Nephron (organoid): ENCODE results near the gene EGR1.

Experiments used
- H3K27ac Mint-ChIP-seq, 3 experiments: 2 replicates each; pipeline ENCODE4 v1.8.0; 2020; ENCODE audit warnings: mixed read lengths in 3 of 3, mild to moderate bottlenecking in 2 of 3, moderate library complexity in 1 of 3
- H3K27me3 Mint-ChIP-seq: 2 replicates; pipeline ENCODE4 v1.8.0; 2021; ENCODE audit warnings: low read depth, mild to moderate bottlenecking, moderate library complexity, mixed read lengths
- H3K36me3 Mint-ChIP-seq: 2 replicates; pipeline ENCODE4 v1.8.0; 2020; ENCODE audit warnings: low read depth, mixed read lengths
- H3K4me1 Mint-ChIP-seq: 2 replicates; pipeline ENCODE4 v1.8.0; 2020; ENCODE audit warnings: mixed read lengths
- H3K4me3 Mint-ChIP-seq, 3 experiments: 2 replicates each; pipeline ENCODE4 v1.8.0; 2020; ENCODE audit warnings: mild to moderate bottlenecking in 3 of 3, mixed read lengths in 3 of 3, moderate library complexity in 2 of 3
- H3K9me3 Mint-ChIP-seq: 2 replicates; pipeline ENCODE4 v1.8.0; 2020; ENCODE audit warnings: mixed read lengths
- TF ChIP-seq, protein P1 (sequence below), 3 experiments: fragments of 200-600 bp; sonication (generic); IDR thresholded peaks; one replicate each; pipeline ENCODE4 v1.5.0; 2021; ENCODE audit warnings: antibody characterized with exemption in 3 of 3; ENCODE audit not compliant: unreplicated experiment in 3 of 3

EGR1 gene

DNA sequence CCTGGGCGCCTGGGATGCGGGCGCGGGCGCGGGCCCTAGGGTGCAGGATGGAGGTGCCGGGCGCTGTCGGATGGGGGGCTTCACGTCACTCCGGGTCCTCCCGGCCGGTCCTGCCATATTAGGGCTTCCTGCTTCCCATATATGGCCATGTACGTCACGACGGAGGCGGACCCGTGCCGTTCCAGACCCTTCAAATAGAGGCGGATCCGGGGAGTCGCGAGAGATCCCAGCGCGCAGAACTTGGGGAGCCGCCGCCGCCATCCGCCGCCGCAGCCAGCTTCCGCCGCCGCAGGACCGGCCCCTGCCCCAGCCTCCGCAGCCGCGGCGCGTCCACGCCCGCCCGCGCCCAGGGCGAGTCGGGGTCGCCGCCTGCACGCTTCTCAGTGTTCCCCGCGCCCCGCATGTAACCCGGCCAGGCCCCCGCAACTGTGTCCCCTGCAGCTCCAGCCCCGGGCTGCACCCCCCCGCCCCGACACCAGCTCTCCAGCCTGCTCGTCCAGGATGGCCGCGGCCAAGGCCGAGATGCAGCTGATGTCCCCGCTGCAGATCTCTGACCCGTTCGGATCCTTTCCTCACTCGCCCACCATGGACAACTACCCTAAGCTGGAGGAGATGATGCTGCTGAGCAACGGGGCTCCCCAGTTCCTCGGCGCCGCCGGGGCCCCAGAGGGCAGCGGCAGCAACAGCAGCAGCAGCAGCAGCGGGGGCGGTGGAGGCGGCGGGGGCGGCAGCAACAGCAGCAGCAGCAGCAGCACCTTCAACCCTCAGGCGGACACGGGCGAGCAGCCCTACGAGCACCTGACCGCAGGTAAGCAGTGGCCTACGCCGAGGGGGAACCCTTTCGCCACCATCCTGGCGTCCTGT is at the start of gene EGR1:
EGR1 (plus strand) TSS at position 219 of the 864 bp plus-strand sequence; CDS start at position 502, 283 bp downstream.
- Mint-ChIP-seq H3K27ac (peak within 1 kb of the TSS; percentile 94 to 98 (median 96)), H3K27me3 (peaks cover 29% of the 10 kb centered on the region), H3K4me1 (peaks cover 32% of the 10 kb centered on the region), H3K9me3 (no peaks in the 10 kb centered on the region), H3K4me3 (peak within 1 kb of the TSS; percentile 88 to 93 (median 92)), H3K36me3 (peaks cover 25% of the 10 kb centered on the region)
- TF ChIP-seq, protein P1, sequence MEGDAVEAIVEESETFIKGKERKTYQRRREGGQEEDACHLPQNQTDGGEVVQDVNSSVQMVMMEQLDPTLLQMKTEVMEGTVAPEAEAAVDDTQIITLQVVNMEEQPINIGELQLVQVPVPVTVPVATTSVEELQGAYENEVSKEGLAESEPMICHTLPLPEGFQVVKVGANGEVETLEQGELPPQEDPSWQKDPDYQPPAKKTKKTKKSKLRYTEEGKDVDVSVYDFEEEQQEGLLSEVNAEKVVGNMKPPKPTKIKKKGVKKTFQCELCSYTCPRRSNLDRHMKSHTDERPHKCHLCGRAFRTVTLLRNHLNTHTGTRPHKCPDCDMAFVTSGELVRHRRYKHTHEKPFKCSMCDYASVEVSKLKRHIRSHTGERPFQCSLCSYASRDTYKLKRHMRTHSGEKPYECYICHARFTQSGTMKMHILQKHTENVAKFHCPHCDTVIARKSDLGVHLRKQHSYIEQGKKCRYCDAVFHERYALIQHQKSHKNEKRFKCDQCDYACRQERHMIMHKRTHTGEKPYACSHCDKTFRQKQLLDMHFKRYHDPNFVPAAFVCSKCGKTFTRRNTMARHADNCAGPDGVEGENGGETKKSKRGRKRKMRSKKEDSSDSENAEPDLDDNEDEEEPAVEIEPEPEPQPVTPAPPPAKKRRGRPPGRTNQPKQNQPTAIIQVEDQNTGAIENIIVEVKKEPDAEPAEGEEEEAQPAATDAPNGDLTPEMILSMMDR (IDR thresholded peaks at IDR 0.05; ENCODE audit: unreplicated experiment in 3 of 3): no peak

DNA sequence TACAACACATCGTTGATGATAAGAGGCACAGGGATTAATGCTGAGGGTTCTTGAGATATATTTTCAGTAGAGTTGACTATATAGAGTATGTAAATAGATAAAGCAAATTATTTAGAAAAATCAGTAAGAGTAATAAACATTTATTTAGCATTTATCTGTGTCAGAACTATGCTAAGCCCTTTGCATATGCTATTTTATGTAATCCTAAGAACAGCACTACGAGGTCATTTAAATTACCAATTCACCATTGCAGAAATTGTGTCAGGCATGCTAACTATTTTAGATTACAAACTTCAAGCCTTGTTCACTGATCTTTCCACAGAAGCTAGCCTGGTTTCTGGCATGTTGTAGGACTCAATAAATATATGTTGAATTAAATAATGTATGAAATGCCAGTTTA is 46.8 kb upstream of the EGR1 start:
- H3K4me3 Mint-ChIP-seq: no peak overlapping the region
- no peaks in the 10 kb centered on the region for H3K9me3 Mint-ChIP-seq
- no peaks in the 10 kb centered on the region for H3K27me3 Mint-ChIP-seq
- no peak overlapping the region for H3K27ac Mint-ChIP-seq
- TF ChIP-seq, protein P1 (IDR thresholded peaks at IDR 0.05; ENCODE audit: unreplicated experiment in 3 of 3): no peak
- H3K4me1 Mint-ChIP-seq: no peaks in the 10 kb centered on the region
- peaks cover 75% of the 10 kb centered on the region for H3K36me3 Mint-ChIP-seq

DNA sequence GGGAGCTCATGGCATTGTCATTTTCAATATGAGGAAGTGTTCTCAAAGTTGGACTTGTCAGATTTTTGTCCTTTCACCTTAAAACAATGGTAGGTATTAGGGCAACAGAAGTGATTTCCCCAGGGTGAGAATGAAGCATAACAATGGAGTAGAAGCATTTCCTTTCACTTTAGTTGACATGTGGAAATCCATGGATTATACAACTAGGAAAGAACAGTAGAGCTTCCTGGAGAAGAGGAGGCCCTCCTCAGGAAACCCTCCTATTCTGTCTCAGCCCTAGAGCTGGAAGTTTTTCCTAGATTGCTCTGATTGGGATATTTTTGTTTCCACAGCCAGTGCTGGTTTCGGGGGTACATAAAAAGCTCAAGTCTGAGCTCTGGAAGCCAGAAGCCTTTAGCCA is 40.2 kb upstream of the EGR1 start:
- H3K27me3 Mint-ChIP-seq: no peaks in the 10 kb centered on the region
- TF ChIP-seq, protein P1 (IDR thresholded peaks at IDR 0.05; ENCODE audit: unreplicated experiment in 3 of 3): no peak
- H3K27ac Mint-ChIP-seq: no peak overlapping the region
- H3K36me3 Mint-ChIP-seq: peaks cover 79% of the 10 kb centered on the region
- H3K4me3 Mint-ChIP-seq: no peak overlapping the region
- no peaks in the 10 kb centered on the region for H3K4me1 Mint-ChIP-seq
- H3K9me3 Mint-ChIP-seq: no peaks in the 10 kb centered on the region

DNA sequence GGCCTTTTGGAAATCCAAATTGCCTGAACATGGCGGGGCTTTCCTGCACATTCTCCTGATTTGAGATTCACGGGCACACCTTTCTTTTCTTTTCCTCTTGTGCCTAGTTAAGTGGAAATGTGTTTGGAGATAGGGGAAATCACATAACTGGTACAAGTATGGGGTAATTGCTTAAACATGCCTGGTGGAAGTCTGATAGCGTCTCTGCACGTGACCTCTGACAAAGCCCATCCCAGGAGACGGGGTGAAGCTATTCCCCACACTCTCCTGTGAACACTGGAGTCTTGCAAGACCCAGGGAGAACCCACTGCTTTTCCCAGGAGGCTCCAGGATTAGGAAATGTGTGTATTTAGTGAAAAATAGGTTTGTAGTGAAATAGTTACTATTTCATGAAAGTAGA is 29.3 kb upstream of the EGR1 start:
- Mint-ChIP-seq H3K9me3 (no peaks in the 10 kb centered on the region), H3K36me3 (peaks cover 51% of the 10 kb centered on the region), H3K27me3 (peaks cover 5% of the 10 kb centered on the region), H3K27ac (no peak overlapping the region), H3K4me1 (peaks cover 25% of the 10 kb centered on the region), H3K4me3 (no peak overlapping the region)
- TF ChIP-seq, protein P1 (IDR thresholded peaks at IDR 0.05; ENCODE audit: unreplicated experiment in 3 of 3): no peak

DNA sequence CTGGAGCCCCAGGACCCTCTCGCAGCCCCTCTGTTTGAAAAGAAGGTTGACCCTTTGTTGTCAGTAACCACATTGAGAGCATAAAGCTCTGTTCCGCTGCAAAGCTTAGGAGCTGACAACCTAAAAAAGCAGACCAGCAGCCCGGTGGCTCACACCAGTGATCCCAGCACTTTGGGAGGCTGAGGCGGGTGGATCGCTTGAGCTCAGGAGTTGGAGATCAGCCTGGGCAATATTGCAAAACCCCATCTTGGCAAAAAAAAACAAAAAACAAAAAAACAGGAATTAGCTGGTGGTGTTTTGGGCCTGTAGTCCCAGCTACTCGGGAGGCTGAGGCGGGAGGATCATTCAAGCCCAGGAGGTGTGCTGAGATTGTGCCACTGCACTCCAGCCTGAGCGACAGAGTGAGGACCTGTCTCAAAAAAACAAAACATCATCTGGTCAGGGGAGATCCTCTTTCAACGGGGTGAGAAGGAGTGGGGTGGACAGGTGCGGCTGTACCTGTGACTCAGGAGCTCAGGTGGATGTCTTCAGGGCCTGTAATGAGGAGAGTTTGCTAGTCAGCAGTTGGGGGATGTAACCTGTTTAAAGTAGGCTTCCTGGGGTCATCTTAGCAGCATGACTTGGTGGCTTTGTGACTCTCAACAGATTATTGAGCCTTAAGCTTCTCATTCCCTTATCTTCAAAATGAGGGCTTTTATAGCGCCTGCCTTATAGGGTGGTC is 27.1 kb upstream of the EGR1 start:
- H3K4me1 Mint-ChIP-seq: peaks cover 25% of the 10 kb centered on the region
- no peaks in the 10 kb centered on the region for H3K9me3 Mint-ChIP-seq
- TF ChIP-seq, protein P1 (IDR thresholded peaks at IDR 0.05; ENCODE audit: unreplicated experiment in 3 of 3): no peak
- H3K36me3 Mint-ChIP-seq: peaks cover 32% of the 10 kb centered on the region
- peak overlapping the region in 2 of 3 experiments; percentile 70 to 82 for H3K27ac Mint-ChIP-seq
- peaks cover 5% of the 10 kb centered on the region for H3K27me3 Mint-ChIP-seq
- H3K4me3 Mint-ChIP-seq: peak overlapping the region; percentile 87 to 93 (median 91)
